OCI-LY7 (cell line): ENCODE data around the gene KCTD18.

ENCODE experiments used
- EZH2phosphoT487 ChIP-seq: fragments of 200-600 bp; sonication (generic); IDR thresholded peaks from 2 replicates; pipeline ENCODE4 v1.6.1; 2018; ENCODE audit warnings: low read depth, borderline replicate concordance, mild to moderate bottlenecking, mixed run types, antibody characterized with exemption, low read length, moderate library complexity, mixed read lengths
- TF ChIP-seq, protein P1 (sequence below): fragments of 200-600 bp; sonication (generic); conservative IDR thresholded peaks from 2 replicates; pipeline ENCODE4 v1.5.1; 2014; ENCODE audit warnings: mild to moderate bottlenecking, antibody characterized with exemption, low read length, moderate library complexity, mixed read lengths

DNA sequence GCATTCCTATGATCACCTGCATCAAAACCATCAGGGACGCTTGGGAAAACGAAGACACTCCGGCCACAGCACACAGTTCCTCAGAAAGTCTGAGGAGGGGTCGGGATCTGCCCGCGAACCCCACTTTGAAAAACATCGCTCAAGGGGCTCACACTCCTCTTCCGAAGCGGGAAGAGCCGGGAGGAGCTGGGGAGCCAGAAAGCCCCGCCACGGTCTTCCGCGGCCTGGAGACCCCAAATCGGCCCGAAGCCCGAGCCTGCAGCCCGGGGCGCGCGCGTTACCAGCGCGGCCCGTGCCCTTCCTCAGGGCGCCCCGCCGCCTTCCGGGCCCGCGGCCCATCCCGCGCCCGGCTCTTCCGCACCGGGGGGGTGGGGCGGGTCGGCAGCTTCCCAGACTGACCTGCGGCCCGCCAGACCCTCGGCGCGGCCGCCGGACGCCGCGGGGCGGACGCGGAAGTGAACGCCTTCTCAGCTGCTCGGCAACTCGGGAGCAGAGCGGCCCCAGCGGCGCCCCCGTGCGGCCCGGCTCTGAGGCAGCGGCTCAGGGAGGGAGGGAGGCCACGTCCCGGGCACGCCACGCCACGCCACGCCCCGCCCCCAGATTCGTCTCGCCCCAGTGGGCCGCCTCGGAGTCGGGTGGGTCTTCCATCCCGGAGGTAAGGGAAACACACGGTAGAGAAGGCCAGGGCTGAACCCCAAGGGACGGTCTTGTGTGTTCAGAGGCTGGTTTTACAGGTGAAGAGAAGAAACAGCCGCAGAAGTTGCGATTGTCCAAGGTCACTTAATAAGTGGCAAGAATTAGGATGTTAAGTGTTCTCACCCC is at the start of gene KCTD18:
- TF ChIP-seq, protein P1, sequence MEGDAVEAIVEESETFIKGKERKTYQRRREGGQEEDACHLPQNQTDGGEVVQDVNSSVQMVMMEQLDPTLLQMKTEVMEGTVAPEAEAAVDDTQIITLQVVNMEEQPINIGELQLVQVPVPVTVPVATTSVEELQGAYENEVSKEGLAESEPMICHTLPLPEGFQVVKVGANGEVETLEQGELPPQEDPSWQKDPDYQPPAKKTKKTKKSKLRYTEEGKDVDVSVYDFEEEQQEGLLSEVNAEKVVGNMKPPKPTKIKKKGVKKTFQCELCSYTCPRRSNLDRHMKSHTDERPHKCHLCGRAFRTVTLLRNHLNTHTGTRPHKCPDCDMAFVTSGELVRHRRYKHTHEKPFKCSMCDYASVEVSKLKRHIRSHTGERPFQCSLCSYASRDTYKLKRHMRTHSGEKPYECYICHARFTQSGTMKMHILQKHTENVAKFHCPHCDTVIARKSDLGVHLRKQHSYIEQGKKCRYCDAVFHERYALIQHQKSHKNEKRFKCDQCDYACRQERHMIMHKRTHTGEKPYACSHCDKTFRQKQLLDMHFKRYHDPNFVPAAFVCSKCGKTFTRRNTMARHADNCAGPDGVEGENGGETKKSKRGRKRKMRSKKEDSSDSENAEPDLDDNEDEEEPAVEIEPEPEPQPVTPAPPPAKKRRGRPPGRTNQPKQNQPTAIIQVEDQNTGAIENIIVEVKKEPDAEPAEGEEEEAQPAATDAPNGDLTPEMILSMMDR, result peak; percentile 80
- TF ChIP-seq EZH2phosphoT487, result no peak
